Measurements from ENCODE around the gene NPIPA7.
"Not testable (repeated sequence)": the region's sequence is repeated elsewhere in the genome, so short reads cannot be mapped to it uniquely, and the experiment has no call there.

NPIPA7 gene

GRCh38 chr16:16378840-16379239, at the start of gene NPIPA7:
Gene NPIPA7 (plus strand): TSS chr16:16379140. CDS start chr16:16379245, 105 bp downstream.
- not testable (repeated sequence) for DNase-seq (ENCODE audit: low read depth)

GRCh38 chr16:16331466-16331865, 47.5 kb upstream of the NPIPA7 start:
- DNase-seq (ENCODE audit: low read depth) = not testable (repeated sequence)

GRCh38 chr16:16357556-16357955, 21.4 kb upstream of the NPIPA7 start:
- not testable (repeated sequence) for DNase-seq (ENCODE audit: low read depth)

GRCh38 chr16:16358539-16359240, 20.2 kb upstream of the NPIPA7 start:
- DNase-seq (ENCODE audit: low read depth) = not testable (repeated sequence)

GRCh38 chr16:16363595-16363994, 15.3 kb upstream of the NPIPA7 start:
- not testable (repeated sequence) for DNase-seq (ENCODE audit: low read depth)

GRCh38 chr16:16364100-16364499, 14.8 kb upstream of the NPIPA7 start:
- DNase-seq (ENCODE audit: low read depth) = not testable (repeated sequence)

- not testable (repeated sequence) for DNase-seq (ENCODE audit: low read depth)
These were observed 14.2 kb upstream of the NPIPA7 start for GRCh38 chr16:16364701-16365100.

- DNase-seq (ENCODE audit: low read depth) = not testable (repeated sequence)
These were observed 13.6 kb upstream of the NPIPA7 start for GRCh38 chr16:16365319-16365718.

- DNase-seq (ENCODE audit: low read depth) = not testable (repeated sequence)
These were observed 13.1 kb upstream of the NPIPA7 start for GRCh38 chr16:16365851-16366250.

- DNase-seq (ENCODE audit: low read depth) = not testable (repeated sequence)
These were observed 12.2 kb upstream of the NPIPA7 start for GRCh38 chr16:16366552-16367284.

GRCh38 chr16:16367285-16367628, 11.7 kb upstream of the NPIPA7 start:
- not testable (repeated sequence) for DNase-seq (ENCODE audit: low read depth)

GRCh38 chr16:16369081-16369856, 9.7 kb upstream of the NPIPA7 start:
- DNase-seq (ENCODE audit: low read depth) = not testable (repeated sequence)

- DNase-seq (ENCODE audit: low read depth) = not testable (repeated sequence)
These were observed 7.7 kb upstream of the NPIPA7 start for GRCh38 chr16:16371136-16371735.

- not testable (repeated sequence) for DNase-seq (ENCODE audit: low read depth)
These were observed 4.7 kb upstream of the NPIPA7 start for GRCh38 chr16:16374192-16374591.

- DNase-seq (ENCODE audit: low read depth) = not testable (repeated sequence)
These were observed 20.7 kb downstream of the NPIPA7 start for GRCh38 chr16:16399685-16400084.

- DNase-seq (ENCODE audit: low read depth) = not testable (repeated sequence)
These were observed 23.4 kb downstream of the NPIPA7 start for GRCh38 chr16:16402333-16402732.

GRCh38 chr16:16404283-16404682, 25.3 kb downstream of the NPIPA7 start:
- DNase-seq (ENCODE audit: low read depth) = not testable (repeated sequence)

GRCh38 chr16:16405421-16405820, 26.5 kb downstream of the NPIPA7 start:
- DNase-seq (ENCODE audit: low read depth) = not testable (repeated sequence)

- DNase-seq (ENCODE audit: low read depth) = not testable (repeated sequence)
These were observed 29.5 kb downstream of the NPIPA7 start for GRCh38 chr16:16408430-16408829.

- DNase-seq (ENCODE audit: low read depth) = not testable (repeated sequence)
These were observed 34.8 kb downstream of the NPIPA7 start for GRCh38 chr16:16413773-16414172.

GRCh38 chr16:16417071-16417470, 38.1 kb downstream of the NPIPA7 start:
- not testable (repeated sequence) for DNase-seq (ENCODE audit: low read depth)

Measured in activated T-cell treated with anti-CD3 and anti-CD28 coated beads for 24 hours (primary cell).